Heart right ventricle (tissue), 16 donors: Measurements from ENCODE around the gene DNAJC12. TPM values are rescaled to one million over a fixed set of nuclear protein-coding genes. Genes with fewer than 3 reads are reported as not detected.
"Not testable (repeated sequence)": the region's sequence is repeated elsewhere in the genome, so short reads cannot be mapped to it uniquely, and the experiment has no call there.

Experiments used
- ATAC-seq, 8 donors: fragments of 200-7000 bp; cut with Tn5 transposase; one replicate each; pipeline ENCODE4 v1.9.1; 2020; ENCODE audit warnings: mild to moderate bottlenecking in 8 of 8, moderate library complexity in 8 of 8, moderate number of reproducible peaks in 1 of 8
- DNase-seq, 2 donors: peaks; one replicate each; pipeline ENCODE4 v3.0.0-alpha.2; 2020
- H3K27ac ChIP-seq, 10 donors: fragments of 200-600 bp; sonication (generic) in 2 of 10; one replicate each; pipeline versions ENCODE4 v1.5.0 to v1.8.0; 2020 to 2022; ENCODE audit warnings: mild to moderate bottlenecking in 3 of 10
- H3K27me3 ChIP-seq, 7 donors: fragments of 200-600 bp; one replicate each; pipeline ENCODE4 v1.8.0; 2021 to 2022; ENCODE audit warnings: mild to moderate bottlenecking in 2 of 7
- H3K36me3 ChIP-seq, 9 donors: fragments of 200-600 bp; sonication (generic) in 1 of 9; one replicate each; pipeline versions ENCODE4 v1.5.0 to v1.8.0; 2020 to 2022; ENCODE audit warnings: mild to moderate bottlenecking in 2 of 9
- H3K4me1 ChIP-seq, 9 donors: fragments of 200-600 bp; sonication (generic) in 1 of 9; one replicate each; pipeline versions ENCODE4 v1.5.0 to v1.8.0; 2020 to 2022; ENCODE audit warnings: mild to moderate bottlenecking in 4 of 9
- H3K4me3 ChIP-seq, 10 donors: fragments of 200-600 bp; sonication (generic) in 2 of 10; one replicate each; pipeline versions ENCODE4 v1.5.0 to v1.8.0; 2020 to 2022; ENCODE audit warnings: mild to moderate bottlenecking in 7 of 10, moderate library complexity in 2 of 10
- H3K9me3 ChIP-seq, 11 donors: fragments of 200-600 bp in 10 of 11; sonication (generic) in 2 of 11; one replicate each; pipeline versions ENCODE4 v1.5.0 to v1.8.0; 2013 to 2022; ENCODE audit warnings: mild to moderate bottlenecking in 2 of 11, control low read depth in 1 of 11, moderate library complexity in 1 of 11
- WGBS, 2 donors: extraction: QIAGEN DNeasy Blood & Tissue Kit; methylation state at CpG; one replicate each; pipeline ENCODE4 v1.1.7; 2013; ENCODE audit warnings: inconsistent platforms in 1 of 2; 5-methylcytosine and 5-hydroxymethylcytosine counted together
- intact Hi-C, 10 donors: fragments of 100-400 bp; cut with DNase I; formaldehyde crosslinking; loops; one replicate each; pipeline versions ENCODE4 v1.11.1 to v1.14.2; 2022
- polyA plus RNA-seq, 2 donors: library from polyadenylated mRNA; stranded (reverse); fragments of 200-250 nt; gene quantifications; one replicate each; pipeline ENCODE4 v1.2.3, GENCODE V29; 2013
- total RNA-seq, 10 donors: library from RNA; stranded (reverse); fragmentation: NEBNext Ultra II Directional in 3 of 10; extraction: Animal tissue kit (Norgen Biotek cat#: 25700) in 3 of 10; gene quantifications; one replicate each; pipeline versions ENCODE4 v1.2.1 to v1.2.4, GENCODE V29; 2021 to 2023
- TF ChIP-seq, protein P1 (sequence below), 9 donors: fragments of 200-600 bp; sonication (generic) in 2 of 9; IDR thresholded peaks; one replicate each; pipeline versions ENCODE4 v1.5.0 to v1.8.0; 2021 to 2022; ENCODE audit warnings: antibody characterized with exemption in 9 of 9, mild to moderate bottlenecking in 5 of 9, moderate library complexity in 1 of 9
- donor health status: Arrhythmogenic right ventricular cardiomyopathy.
- donor health status: ischemic (EF 13 %, LVEDD 7.1; RV severe dilation, severe dysfunction).
- donor health status: healthy with polysubstance abuse.
- donor health status: DM: no; HTN: yes; CAD: no.
- donor health status: DM: no; HTN: no; CAD: no.
- donor health status: ischemic (EF 25% LVEDD 6.9; RV normal size, moderate dysfunction).
- donor health status: ischemic (EF 25% LVEDD 5.7; RV mildly dilated, moderate dysfunction).
- donor health status: healthy.
- donor health status: DM: yes; HTN: yes; CAD: no.
- donor health status: Ischemic cardiomyopathy.
- donor health status: ischemic (EF 35%, LVEDD 5.7; RV mildly dilated, moderate dysfunction).
- donor health status: nonischemic (EF 11% LVEDD 7.7; RV severe dilation, severe dysfunction).
- donor health status: DM: yes; HTN: yes; CAD: no.
- donor health status: PGD.
- donor health status: ischemic (EF 29% LVEDD 5.4; RV normal size, mild dysfunction).
- donor health status: nonischemic (EF 23%, LVEDD 6.1; RV moderate dilation, normal function).

The DNAJC12 gene
- total and polyA plus RNA-seq, 12 donors, result 1.4 to 12.2 (median 4.8) TPM

DNA sequence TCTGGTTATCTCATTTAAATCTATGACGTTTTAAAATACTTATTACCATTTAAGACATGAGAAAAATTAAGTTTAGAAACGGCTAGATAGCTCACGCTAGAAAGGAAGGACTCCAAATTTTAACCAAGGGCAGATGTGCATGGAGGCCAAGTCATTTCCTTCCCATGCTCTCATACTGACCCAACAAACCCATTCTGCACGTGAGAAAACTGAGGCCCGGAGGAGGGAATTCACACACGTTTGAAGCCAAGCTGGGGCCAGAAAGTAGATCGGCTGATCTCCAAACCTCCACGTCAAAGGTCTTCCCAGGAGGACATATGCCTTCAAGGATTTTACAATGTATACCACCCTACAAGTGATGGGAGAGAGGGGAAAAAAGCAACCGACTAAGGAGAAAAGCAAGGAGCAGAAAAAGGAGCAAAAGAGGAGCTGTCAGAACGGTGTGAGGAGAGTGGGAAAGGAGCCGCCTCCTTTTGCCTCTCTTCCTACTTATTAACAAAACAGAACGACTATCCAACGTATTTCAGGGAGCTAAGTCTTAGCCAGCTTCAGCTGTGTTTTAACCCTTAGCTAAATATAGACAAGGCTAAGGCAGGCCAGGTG lies 45.8 kb upstream of the DNAJC12 start:
- Histone ChIP-seq H3K4me1 (peaks cover 0 to 36% (median 23%) of the 10 kb centered on the region in 9 donors), H3K4me3 (peak overlapping the region; percentile 2 to 92 (median 80)), H3K27me3 (no peaks in the 10 kb centered on the region), H3K27ac (peak overlapping the region; percentile 84 to 99 (median 94)), H3K36me3 (peaks cover 0 to 23% (median 13%) of the 10 kb centered on the region in 9 donors), H3K9me3 (no peaks in the 10 kb centered on the region)
- DNase-seq, result peak in 1 of 2 donors; percentile 5
- 18 to 23% methylated on average over 13 of the region's 13 CpGs for WGBS, 2 donors
- ATAC-seq, result peak in 3 of 8 donors; percentile 4 to 40 (median 18)
- TF ChIP-seq, protein P1, sequence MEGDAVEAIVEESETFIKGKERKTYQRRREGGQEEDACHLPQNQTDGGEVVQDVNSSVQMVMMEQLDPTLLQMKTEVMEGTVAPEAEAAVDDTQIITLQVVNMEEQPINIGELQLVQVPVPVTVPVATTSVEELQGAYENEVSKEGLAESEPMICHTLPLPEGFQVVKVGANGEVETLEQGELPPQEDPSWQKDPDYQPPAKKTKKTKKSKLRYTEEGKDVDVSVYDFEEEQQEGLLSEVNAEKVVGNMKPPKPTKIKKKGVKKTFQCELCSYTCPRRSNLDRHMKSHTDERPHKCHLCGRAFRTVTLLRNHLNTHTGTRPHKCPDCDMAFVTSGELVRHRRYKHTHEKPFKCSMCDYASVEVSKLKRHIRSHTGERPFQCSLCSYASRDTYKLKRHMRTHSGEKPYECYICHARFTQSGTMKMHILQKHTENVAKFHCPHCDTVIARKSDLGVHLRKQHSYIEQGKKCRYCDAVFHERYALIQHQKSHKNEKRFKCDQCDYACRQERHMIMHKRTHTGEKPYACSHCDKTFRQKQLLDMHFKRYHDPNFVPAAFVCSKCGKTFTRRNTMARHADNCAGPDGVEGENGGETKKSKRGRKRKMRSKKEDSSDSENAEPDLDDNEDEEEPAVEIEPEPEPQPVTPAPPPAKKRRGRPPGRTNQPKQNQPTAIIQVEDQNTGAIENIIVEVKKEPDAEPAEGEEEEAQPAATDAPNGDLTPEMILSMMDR (IDR thresholded peaks at IDR 0.05), result no peak
- intact Hi-C loops, result loop anchor here in 3 of 10 donors (1.0 to 10.0 kb wide), 6 partner anchors 29 to 451 kb away; partner anchors contain the start of genes HERC4 (in 2 of the 3), HNRNPH3 (in 2 of the 3) and PBLD (in 2 of the 3)

DNA sequence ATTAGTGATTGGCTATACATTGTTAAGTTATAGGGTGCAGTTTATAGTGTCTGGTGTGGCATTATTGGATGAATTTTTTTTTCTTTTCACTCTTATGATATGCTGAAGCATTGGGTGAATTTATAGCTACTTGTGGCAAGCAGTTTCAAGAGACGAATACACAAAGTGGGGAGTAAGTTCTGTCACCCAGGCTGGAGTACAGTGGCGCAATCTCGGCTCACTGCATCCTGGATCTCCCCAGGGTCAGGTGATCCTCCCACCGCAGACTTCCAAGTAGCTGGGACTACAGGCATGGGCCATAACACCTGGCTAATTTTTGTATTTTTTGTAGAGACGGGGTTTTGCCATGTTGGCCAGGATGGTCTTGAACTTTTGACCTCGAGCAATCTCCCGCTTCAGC lies 40.1 kb upstream of the DNAJC12 start:
- Histone ChIP-seq H3K36me3 (no peaks in the 10 kb centered on the region), H3K27ac (no peak overlapping the region), H3K27me3 (no peaks in the 10 kb centered on the region), H3K9me3 (no peaks in the 10 kb centered on the region), H3K4me1 (no peaks in the 10 kb centered on the region), H3K4me3 (no peak overlapping the region)
- TF ChIP-seq, protein P1 (IDR thresholded peaks at IDR 0.05), result no peak
- DNase-seq, result no peak
- WGBS, 2 donors, result 90 to 91% methylated on average over 7 of the region's 7 CpGs
- ATAC-seq, result no peak
- intact Hi-C loops, result no loop called here

DNA sequence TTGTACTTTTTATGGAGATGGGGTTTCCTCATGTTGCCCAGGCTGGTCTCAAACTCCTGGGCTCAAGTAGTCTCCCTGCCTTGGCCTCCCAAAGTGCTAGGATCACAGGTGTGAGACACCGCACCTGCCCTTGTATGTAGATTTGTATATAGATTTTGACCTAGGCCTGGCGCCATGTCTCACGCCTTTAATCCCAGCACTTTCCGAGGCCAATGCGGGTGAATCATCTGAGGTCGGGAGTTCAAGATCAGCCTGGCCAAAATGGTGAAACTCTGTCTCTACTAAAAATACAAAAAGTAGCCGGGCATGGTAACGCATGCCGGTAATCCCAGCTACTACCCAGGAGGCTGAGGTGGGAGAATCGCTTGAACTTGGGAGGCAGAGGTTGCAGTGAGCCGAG lies 39.4 kb upstream of the DNAJC12 start:
- H3K4me1 ChIP-seq, H3K4me3 ChIP-seq, ATAC-seq, DNase-seq, H3K27me3 ChIP-seq, H3K9me3 ChIP-seq, H3K27ac ChIP-seq, intact Hi-C loops, H3K36me3 ChIP-seq: not testable (repeated sequence)
- 94 to 97% methylated on average over 11 of the region's 11 CpGs for WGBS, 2 donors

DNA sequence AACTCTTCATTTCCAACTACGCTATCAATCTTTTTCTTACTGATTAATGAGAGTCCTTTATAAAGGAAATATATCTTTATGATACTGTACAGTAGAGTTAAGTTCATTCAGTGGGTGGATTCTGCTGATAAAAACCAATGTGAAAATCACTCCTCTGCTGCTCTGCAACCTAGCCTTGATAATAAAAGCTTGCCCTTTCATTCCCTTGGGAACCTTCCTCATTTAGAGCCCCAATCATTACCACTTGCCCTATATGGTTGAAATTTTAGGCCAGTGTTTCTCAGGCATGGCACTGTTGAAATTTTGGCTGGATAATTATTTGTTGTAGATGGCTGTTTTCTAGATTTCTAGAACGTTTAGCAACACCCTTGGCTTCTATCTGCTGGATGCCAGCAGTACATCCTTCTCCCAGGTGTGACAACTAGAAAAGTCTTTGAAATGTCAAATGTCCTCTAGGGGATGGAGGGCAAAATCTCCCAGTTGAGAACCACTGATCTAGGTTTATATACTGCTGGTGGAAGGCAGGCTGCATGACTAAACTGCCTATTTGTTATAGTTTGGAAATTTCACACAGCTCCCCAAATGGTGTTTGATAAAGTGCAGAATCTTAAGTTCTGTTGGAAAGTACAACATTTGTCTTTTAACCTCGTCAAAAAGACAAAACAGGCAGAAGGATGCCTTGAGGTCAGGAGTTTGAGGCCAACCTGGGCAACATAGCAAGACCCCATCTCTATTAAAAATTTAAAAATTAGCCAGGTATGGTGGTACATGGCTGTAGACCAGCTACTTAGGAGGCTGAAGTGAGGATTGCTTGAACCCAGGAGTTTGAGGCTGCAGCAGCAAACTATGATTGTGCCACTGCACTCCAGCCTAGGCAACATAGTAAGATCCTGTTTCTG lies 37.6 kb upstream of the DNAJC12 start:
- Histone ChIP-seq H3K4me1 (no peaks in the 10 kb centered on the region), H3K27me3 (no peaks in the 10 kb centered on the region), H3K4me3 (no peak overlapping the region), H3K36me3 (no peaks in the 10 kb centered on the region), H3K27ac (no peak overlapping the region), H3K9me3 (no peaks in the 10 kb centered on the region)
- WGBS, 2 donors, result 60 to 71% methylated on average over 3 of the region's 3 CpGs
- DNase-seq (no peak), ATAC-seq (no peak)
- intact Hi-C loops, result no loop called here
- TF ChIP-seq, protein P1 (IDR thresholded peaks at IDR 0.05), result no peak
